Brain pericyte (primary cell): Measurements from ENCODE around the gene NEDD4.
A peak's percentile ranks its signal among the peaks of the same experiment; 100 is the strongest.
"Not testable (repeated sequence)": the region's sequence is repeated elsewhere in the genome, so short reads cannot be mapped to it uniquely, and the experiment has no call there.

Source experiments
- DNase-seq: peaks from one replicate; pipeline ENCODE4 v3.0.0-alpha.2; 2012; ENCODE audit warnings: low read depth, low spot score

NEDD4 gene

GRCh38 chr15:55829826-55830225 is 163.6 kb downstream of the NEDD4 start:
- no peak for DNase-seq

DNA sequence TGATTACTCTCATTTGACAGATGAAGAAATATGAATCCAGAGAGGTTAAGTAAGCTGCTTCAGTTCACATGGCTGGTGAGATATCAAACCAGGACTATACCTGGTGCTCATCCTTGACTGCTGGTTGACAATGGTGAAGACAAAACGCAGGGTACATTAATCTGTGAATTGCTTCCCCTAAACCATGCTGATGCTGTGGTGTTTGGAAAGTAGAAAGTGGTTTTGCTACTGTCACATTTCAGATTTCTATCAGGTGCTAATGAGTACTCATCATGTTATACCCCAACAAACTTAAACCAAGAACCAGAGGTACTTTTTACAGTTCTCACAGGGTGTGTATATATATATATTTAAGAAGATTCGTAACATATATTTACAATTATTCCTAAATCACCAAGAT is 165.5 kb downstream of the NEDD4 start:
- DNase-seq: no peak

- no peak for DNase-seq
These were observed 166.2 kb downstream of the NEDD4 start for GRCh38 chr15:55827204-55827603.

GRCh38 chr15:55824857-55825613 is 168.4 kb downstream of the NEDD4 start:
- DNase-seq: no peak

- DNase-seq: no peak
These were observed 169.6 kb downstream of the NEDD4 start for GRCh38 chr15:55823699-55824340.

DNA sequence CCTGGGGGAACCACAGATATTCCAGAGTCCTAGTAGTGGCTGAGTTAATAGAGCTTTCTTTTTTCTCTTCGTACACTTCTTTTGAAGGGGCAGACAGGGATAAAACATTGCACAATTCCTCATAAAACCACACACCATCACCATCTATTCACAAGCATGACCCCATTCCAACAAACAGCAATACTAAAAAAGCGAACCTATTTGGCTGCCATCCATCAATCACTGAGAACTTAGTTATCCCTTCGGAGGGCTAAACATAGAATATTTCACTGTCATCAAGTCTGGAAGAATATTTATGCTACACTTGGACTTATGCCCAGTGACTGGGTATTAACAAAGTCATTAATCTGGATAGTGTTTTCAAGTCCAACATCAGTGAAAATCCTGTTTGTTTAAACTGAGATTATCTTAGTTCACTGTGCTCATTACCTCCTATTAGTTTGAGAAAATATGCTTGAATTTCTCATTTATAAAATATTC is 170.2 kb downstream of the NEDD4 start:
- peak; percentile 37 for DNase-seq

DNA sequence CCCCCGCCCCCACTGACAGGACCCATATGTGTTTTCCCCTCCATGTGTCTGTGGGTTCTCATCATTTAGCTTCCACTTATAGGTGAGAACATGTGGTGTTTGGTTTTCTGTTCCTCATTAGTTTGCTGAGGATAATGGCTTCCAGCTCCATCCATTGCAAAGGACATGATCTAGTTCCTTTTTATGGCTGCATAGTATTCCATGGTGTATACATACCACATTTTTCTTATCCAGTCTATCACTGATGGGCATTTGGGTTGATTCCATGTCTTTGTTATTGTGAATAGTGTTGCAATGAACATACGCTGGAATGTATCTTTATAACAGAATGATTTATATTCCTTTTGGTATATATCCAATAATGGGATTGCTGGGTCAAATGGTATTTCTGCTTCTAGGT is 171.7 kb downstream of the NEDD4 start:
- not testable (repeated sequence) for DNase-seq

- no peak for DNase-seq
These were observed 173.4 kb downstream of the NEDD4 start for GRCh38 chr15:55820043-55820442.

DNA sequence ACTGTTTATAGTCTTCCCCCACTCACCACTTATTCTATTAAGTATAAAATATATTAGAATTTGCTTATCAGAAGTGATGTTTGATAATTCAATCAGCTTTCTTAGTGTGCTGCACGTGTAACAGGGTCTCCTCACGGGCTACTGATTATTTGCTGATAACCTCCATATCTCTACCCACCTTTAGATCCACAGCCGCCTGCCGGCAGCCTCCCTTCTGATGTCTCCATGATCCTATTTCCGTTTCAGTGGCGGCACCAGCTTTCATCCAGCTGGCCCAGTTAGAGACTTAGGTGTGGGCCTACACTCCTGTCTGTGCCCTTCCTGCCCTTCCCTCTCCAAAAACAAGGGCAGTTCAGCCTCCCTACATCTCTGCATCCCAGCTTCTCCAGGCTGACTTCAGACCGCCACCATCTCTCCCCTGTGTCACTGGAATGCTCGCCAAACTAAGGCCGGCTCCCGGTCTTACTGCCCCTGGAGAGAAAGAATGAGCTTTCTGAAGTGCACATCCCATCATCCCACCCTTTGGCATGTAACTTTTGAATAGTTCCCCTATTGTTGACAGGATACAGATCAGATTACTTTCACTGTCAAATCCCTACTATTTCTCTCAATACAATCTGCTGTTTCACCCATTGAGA is 173.9 kb downstream of the NEDD4 start:
- no peak for DNase-seq

DNA sequence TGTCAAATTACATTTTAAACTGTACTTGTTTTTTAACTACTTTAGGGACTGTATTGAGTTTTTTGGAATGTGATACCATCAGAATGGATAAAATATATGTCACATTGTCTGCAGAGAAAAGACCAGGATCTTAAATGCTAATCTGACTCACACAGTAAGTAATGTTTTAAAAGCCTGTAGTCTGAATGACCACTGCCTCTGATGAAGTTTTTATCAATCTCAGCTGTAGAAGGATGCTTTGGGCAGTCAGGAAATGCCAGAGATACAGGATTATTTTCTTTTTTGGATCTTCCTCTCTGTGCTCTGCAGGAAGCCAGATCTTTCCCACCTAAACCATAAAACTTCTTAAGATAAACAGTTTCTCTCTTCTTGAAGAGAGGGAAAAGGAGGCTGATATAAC is 177.4 kb downstream of the NEDD4 start:
- DNase-seq: no peak

- DNase-seq: no peak
These were observed 190.6 kb downstream of the NEDD4 start for GRCh38 chr15:55802600-55803376.

DNA sequence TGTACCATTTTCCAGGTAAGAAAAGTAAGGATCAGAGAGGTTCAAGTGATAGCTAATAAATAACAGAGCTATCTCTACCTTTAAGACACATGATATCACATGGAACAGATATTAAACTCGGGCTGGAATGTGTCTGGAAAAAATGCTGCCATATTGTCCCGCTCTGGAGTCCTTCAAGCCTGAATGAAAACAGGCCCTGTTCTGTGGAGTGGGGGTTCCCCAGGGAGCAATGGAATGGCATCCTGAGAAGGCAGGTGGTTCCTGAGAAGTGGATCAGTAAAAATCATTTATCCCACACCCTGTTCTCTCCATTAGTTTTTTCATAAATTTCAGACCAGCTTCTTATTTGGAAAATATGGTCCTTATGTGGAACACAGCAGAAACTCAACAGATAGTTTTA is 193.2 kb downstream of the NEDD4 start:
- DNase-seq: no peak

DNA sequence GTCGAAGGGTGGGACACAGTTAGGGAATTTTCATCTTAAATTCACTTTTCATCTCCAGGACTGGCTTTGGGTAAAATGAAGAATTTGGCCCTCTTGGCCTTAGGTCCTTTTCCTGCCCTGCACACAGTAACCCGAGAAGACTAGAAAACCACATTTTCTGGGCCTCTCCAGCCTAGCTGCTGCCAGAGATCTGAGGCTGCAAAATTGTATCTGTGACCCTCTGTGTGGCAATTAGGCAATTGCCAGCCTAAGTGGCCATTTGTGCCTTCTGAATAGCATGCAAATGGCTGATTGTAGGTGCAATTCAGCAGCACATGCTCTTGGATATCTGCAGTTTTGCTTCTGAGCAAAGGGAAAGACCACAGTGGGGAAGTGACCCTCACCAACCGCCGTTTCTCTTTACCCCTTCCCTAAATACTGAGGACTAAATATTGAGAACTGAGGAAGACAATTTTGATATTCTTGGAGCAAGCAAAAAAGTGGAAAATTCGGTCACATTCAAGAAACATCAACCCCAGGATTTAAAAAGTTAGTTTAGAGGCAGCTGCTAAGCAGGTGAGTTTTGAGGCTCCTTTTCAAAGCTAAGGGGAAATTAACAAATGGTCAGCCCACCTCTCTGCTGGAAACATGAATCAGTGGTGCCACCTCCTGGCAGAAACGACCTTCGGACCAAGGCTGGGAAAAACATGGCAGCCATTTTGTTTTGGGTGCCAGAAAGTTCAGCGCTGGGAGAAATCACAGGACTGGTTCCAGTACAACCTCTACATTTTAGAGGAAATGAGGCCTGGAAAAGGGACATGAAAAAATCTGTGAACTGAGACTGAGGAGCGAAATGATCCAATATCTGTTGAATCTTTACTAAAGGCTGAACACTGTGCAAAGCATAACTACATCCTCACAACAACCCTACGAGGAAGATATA is 193.9 kb downstream of the NEDD4 start:
- DNase-seq: no peak

DNA sequence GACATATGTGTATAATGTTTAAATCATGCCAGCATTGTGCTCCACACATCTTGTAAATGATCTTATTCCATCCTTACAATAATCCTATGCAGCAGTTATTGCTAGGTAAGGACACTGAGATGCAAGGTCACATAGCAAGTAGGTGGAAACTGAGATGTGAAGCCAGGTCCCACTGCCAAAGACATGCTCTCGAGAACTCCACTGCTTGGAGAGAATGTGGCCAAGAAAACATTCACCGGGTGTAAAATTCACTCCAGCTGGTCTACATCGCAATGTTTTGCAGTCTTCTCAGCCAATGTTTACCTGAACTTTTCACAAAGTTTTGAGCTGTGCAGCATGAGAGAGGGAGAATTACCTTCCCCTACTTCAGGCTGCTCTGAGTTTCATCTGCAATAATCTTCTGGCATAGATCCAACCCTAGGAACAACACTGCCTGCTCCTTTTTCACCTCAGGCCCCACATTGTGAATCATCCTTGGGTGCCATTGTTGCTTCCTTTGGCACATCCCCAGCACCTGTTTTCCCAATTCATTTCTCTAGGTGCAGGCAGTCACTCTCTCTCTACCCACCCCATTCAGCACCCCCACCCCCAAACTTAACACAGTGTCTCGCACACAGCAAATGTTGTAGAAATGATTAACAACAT is 197.0 kb downstream of the NEDD4 start:
- no peak for DNase-seq

DNA sequence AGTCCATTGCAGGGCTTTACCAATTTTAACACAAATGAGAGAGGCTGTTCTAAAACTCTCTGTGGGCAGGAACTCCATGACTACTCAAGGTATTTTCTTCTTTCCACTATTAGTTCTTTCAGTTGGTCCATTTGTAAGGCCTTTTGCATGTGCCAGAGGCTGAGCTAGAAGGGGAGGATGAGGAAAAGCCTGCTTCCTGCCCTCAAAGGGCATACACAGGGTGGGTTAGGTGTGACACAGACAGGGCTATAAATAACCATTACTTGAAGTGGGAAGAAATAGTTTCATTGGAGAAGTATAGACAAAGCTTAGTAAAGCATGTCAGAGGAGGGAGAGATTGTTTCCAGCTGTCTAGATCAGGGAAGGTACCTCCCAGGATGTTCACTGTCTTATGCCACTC is 198.4 kb downstream of the NEDD4 start:
- DNase-seq: no peak

DNA sequence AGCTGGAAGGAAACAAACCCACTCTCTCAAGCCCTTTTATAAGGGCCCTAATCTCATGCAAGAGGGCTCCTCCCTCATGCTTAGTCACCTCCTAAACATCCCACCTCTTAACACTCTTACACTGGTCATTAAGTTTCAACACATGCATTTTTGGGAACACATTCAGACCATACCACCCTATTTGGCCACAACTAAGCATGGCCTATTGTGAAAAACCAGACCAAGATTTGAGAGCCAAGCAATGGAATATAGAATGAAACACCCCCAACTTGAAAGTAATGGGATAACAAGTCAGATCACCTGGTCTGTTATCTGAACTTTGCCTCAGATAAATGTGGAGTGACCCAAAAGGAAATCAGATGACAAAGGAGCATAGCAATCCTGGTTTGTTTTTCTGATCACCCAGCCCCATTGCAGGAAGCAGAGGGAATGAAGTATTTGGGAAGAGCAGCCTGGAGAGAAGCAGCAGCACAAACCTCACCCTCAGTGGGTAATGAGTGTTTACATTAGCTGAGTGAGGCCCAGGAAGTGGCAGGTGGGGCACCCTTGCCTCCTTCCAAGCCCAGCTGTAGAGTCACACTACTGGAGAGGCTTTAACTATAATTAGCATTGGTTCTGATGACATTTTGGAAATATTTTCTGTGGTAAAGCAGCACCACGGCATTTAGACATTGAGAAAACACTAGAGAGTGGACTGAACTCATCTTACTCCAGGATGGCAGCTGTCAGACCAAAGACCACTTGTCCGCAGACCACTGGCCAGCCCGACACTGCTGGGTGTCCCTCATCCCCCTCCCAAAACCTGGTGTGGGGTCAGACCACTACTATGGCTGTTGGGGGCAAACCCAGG is 201.6 kb downstream of the NEDD4 start:
- DNase-seq: no peak

DNA sequence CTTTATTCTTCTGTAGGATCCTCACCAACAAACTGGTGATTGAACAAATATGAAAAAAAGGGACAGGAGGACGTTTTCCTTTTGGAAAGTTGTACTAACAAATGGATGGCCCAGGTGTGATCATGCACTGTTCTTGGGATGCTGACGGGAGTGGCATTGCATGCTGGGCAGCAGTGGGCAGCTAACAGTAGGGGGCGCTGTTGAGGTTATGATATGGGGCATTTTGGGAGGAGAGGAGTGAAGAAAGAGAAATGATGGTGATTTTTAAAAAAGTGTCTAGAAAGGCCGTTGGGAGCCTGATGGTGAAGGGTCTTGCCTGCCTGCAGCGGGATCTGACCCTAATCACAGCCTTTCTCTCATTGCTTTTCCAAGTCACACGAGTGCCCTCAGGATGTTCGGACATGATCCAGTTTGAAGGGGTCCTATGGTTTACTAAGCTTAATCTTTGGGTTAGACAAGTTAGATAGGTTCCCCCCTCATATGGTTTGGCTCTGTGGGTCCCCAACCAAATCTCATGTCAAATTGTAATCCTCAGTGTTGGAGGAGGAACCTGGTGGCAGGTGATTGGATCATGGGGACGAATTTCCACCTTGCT is 204.2 kb downstream of the NEDD4 start:
- no peak for DNase-seq

DNA sequence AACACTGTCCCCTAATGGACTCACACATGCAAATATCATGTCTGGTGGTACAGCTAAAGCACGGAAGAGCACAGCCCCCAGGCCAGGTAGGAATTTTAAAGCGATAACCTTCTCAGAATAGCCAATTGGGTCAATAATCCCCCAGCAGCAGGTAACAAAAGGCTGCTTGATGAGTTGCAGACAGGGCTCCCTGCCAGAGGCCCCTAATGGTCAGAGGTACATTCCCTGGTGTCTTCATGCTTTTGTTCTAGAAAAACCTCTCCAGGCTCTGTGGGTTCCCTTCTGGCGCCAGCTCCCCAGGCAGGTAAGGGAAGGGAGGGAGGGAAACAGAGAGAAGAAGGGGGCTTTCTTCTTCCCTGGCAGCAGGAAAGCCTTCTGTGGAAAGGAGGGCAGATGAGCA is 207.1 kb downstream of the NEDD4 start:
- no peak for DNase-seq

DNA sequence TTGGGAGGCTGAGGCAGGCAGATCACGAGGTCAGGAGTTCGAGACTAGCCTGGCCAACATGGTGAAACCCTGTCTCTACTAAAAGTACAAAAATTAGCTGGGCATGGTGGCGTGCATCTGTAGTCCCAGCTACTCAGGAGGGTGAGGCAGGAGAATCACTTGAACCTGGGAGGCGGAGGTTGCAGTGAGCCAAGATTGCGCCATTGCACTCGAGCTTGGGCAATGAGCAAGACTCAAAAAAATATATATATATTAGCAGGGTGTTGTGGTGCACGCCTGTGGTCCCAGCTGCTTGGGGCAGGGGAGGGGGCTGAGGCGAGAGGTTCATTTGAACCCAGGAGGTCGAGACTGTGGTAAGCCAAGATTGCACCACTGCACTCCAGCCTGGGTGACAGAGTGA is 207.8 kb downstream of the NEDD4 start:
- not testable (repeated sequence) for DNase-seq
